Brain microvascular endothelial cell (primary cell): ENCODE measurements around the gene RIN3.
"Not testable (repeated sequence)": the region's sequence is repeated elsewhere in the genome, so short reads cannot be mapped to it uniquely, and the experiment has no call there.

ENCODE experiments used
- DNase-seq: peaks from one replicate; pipeline ENCODE4 v3.0.0-alpha.2; 2020
- H3K27ac ChIP-seq: fragments of 250-450 bp; sonication (Bioruptor Pico); 2 replicates; pipeline ENCODE4 v1.5.1; 2020; ENCODE audit warnings: mild to moderate bottlenecking, moderate library complexity
- H3K27me3 ChIP-seq: fragments of 250-450 bp; sonication (Bioruptor Pico); replicated peaks from 2 replicates; pipeline ENCODE4 v1.5.1; 2020; ENCODE audit warnings: mild to moderate bottlenecking
- H3K36me3 ChIP-seq: fragments of 250-450 bp; sonication (Bioruptor Pico); replicated peaks from 2 replicates; pipeline ENCODE4 v1.5.1; 2020; ENCODE audit warnings: mild to moderate bottlenecking
- H3K4me3 ChIP-seq: 2 replicates; pipeline ENCODE4 v1.5.1; 2011; ENCODE audit warnings: low read depth, mild to moderate bottlenecking, control low read depth, low read length, moderate library complexity
- CTCF ChIP-seq: IDR thresholded peaks from 2 replicates; pipeline ENCODE4 v1.5.1; 2011; ENCODE audit warnings: low read depth, mild to moderate bottlenecking, moderate library complexity, low read length, control low read depth, inconsistent platforms; ENCODE audit errors: missing control alignments
- in situ Hi-C: cut with HindIII; loops from 2 replicates; pipeline ENCODE4 v1.10.0; 2017; ENCODE audit warnings: low sequenced_read_pairs, low pct_ligation_motif_present

RIN3 gene

GRCh38 chr14:92638266-92638665 is 124.7 kb downstream of the RIN3 start:
- Histone ChIP-seq H3K27ac (no peak overlapping the region), H3K27me3 (no peaks in the 10 kb centered on the region), H3K36me3 (no peaks in the 10 kb centered on the region), H3K4me3 (no peak overlapping the region)
- DNase-seq, result no peak
- in situ Hi-C loops, result no loop called here
- TF ChIP-seq CTCF, result no peak

- no peaks in the 10 kb centered on the region for H3K27me3 ChIP-seq
- H3K36me3 ChIP-seq, result no peaks in the 10 kb centered on the region
- no peak overlapping the region for H3K4me3 ChIP-seq
- H3K27ac ChIP-seq, result no peak overlapping the region
- in situ Hi-C loops, result no loop called here
- no peak for DNase-seq
- TF ChIP-seq CTCF, result no peak
Observed at GRCh38 chr14:92638904-92639303, 125.3 kb downstream of the RIN3 start.

GRCh38 chr14:92639472-92640117 is 126.0 kb downstream of the RIN3 start:
- H3K27me3 ChIP-seq, H3K36me3 ChIP-seq, DNase-seq, H3K27ac ChIP-seq, in situ Hi-C loops, H3K4me3 ChIP-seq: not testable (repeated sequence)

- no peaks in the 10 kb centered on the region for H3K27me3 ChIP-seq
- peaks cover 2% of the 10 kb centered on the region for H3K36me3 ChIP-seq
- H3K4me3 ChIP-seq, result no peak overlapping the region
- no peak for TF ChIP-seq CTCF
- no peak overlapping the region for H3K27ac ChIP-seq
- in situ Hi-C loops, result no loop called here
- no peak for DNase-seq
Observed at GRCh38 chr14:92641306-92641705, 127.7 kb downstream of the RIN3 start.

- in situ Hi-C loops, result no loop called here
- Histone ChIP-seq H3K27me3 (no peaks in the 10 kb centered on the region), H3K4me3 (no peak overlapping the region), H3K36me3 (peaks cover 2% of the 10 kb centered on the region), H3K27ac (no peak overlapping the region)
- no peak for TF ChIP-seq CTCF
- DNase-seq, result peak; percentile 24
Observed at GRCh38 chr14:92644171-92644969, 130.8 kb downstream of the RIN3 start.

GRCh38 chr14:92644970-92645515 is 131.5 kb downstream of the RIN3 start:
- Histone ChIP-seq H3K27me3 (no peaks in the 10 kb centered on the region), H3K36me3 (peaks cover 2% of the 10 kb centered on the region), H3K4me3 (no peak overlapping the region), H3K27ac (no peak overlapping the region)
- no peak for DNase-seq
- TF ChIP-seq CTCF, result no peak
- in situ Hi-C loops, result no loop called here
